Stimulated activated CD4-positive, alpha-beta T cell treated with anti-CD3 and anti-CD28 coated beads, Interleukin-2, amount 100 ng/mL, for 4 hours (primary cell): ENCODE data around the gene HPCAL1.

ENCODE experiments used
- DNase-seq: peaks from one replicate; pipeline ENCODE4 v3.0.0-alpha.2; 2020; ENCODE audit warnings: low read depth

The HPCAL1 gene

DNA sequence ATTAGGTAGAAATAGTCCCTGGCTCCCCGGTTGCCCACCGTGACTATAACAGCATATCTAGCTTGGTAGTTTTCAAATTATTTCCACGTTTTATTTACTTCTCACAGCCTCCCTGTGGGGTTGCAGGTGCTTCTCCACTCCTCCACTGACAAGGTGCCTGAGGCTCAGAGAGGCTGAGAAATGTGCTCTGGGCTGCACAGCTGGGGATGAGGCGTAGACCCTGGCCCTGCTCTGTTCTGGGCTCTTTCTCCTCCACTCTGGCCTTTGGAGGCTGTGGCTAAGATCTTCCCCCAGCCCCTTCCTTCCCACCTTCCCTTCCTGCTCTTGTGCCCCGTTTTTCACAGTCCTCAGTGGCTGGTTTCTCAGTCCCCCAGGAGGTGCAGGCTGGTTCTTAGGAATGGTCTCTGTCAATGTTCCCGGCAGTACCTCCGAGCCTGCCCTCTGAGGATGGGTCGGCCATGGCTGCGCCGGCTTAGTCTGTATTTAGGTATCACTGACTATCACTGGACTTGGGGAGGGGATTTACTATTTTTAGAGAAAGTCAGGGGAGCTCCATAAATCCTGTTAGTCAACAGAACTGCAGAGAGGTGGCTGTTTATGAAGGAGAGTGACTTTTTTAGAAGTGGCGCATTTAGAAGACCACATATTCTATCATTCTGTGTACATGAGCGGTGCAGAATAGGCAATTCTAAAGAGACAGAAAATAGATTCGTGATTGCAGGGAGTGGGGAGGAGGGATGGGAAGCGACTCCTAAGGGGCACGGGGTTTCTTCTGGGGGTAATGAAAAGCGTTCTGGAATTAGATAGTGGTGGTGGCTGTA lies 35.0 kb downstream of the HPCAL1 start:
- no peak for DNase-seq

DNA sequence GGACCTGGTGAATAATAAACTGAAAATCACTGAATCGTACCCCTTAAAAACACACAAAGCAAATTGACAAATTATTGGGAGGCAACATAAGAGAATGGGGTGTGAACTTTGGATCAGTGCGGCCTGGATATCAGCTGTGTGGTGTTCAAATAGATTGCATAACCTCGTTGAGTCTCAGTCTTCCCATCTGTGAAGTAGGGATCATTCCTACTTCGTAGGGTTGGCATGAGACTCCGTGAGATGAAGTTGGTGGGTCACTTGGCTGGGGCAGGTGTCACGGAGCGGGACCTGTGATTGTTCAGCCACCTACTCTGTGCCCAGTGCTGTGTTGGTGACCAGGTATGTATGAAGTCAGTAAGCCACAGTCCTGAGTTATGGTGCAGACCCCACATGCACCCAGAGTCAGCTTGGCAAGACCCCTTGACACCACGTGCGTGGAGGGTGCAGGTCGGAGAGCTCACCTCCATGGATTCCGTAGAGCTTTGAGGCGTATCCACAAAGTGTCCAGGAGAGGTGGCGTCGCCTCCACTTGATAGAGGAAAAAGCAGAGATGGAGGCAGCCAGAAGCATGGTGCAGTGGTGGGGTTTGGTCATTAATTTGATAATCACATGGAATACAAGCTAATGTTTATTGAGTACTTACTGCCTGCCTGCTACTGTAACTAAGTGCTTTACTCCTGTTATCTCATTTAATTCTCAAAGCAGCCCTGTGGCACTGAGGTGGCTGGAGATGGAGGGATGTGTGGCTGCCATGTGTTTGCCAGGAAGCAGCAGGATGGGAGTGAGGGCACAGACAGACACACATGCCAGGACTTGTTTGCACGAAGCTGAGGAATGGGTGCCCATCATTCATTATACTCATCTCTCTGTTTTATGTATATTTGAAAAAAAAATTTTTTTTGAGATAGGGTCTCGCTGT lies 35.8 kb downstream of the HPCAL1 start:
- no peak for DNase-seq

GRCh38 chr2:10339647-10340592 lies 37.2 kb downstream of the HPCAL1 start:
- DNase-seq = no peak

- no peak for DNase-seq
Measured at GRCh38 chr2:10340593-10340975, 37.9 kb downstream of the HPCAL1 start.

- no peak for DNase-seq
Measured at GRCh38 chr2:10341193-10341592, 38.5 kb downstream of the HPCAL1 start.

GRCh38 chr2:10342245-10342951 lies 39.7 kb downstream of the HPCAL1 start:
- DNase-seq = no peak

GRCh38 chr2:10343191-10343590 lies 40.5 kb downstream of the HPCAL1 start:
- DNase-seq = no peak

DNA sequence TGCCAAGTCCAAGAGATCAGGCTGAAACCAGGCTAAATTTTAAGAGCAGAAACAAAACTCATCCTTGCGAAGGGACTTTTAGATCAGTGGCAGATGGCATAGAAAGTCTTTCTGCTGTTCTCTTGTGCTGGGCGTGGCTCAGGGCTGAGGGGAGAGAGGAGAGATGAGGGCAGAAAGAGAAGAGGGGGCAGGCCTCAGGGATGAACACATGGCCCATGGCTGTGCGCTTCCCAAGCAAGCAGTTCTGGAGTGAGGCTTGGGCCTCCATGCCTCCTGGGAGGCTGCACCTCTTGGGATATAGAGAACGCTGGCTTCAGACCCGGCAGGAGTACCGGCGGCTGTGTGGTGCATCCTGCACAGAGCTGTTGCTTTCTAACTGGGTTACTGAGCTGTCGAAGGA lies 41.0 kb downstream of the HPCAL1 start:
- no peak for DNase-seq

DNA sequence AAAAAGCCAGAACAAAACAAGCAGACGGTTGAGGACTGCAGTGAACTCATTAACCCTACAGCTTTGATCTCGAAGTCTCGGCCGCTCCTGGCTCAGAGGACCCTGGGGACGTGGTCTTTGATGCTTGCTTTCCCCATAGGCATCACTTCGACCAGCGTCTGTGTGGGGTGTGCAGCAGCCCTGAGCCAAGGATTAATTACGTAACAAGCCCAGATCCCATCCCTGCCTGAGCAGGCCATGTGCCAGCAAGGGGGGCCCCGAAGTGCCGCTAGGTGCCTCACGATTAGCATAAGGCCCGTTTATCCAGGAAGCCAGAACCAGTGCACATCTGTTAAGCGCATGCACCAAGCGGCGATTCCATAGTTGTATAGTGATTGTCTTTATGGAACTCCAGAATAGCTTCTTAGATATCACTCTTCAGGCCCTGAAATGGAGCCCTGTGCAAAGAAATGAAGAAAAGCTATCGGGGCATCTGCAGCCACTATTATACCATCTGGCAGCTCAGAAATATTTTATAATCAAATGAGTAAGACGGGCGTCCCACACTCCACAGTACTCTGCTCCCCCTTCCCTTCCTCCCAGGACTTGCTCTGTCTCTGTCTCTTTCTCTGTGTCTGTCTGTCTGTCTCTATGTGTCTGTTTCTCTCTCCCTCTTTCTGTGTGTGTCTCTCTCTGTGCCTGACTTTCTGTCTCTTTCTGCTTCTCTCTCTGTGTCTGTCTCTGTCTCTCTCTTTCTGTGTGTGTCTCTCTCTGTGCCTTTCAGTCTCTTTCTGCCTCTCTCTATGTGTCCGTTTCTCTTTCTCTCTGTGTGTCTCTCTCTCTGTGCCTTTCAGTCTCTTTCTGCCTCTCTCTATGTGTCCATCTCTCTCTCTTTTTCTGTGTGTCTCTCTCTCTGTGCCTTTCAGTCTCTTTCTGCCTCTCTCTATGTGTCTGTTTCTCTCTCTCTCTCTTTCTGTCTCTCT lies 41.7 kb downstream of the HPCAL1 start:
- DNase-seq = no peak

- no peak for DNase-seq
Measured at GRCh38 chr2:10345126-10345525, 42.4 kb downstream of the HPCAL1 start.

DNA sequence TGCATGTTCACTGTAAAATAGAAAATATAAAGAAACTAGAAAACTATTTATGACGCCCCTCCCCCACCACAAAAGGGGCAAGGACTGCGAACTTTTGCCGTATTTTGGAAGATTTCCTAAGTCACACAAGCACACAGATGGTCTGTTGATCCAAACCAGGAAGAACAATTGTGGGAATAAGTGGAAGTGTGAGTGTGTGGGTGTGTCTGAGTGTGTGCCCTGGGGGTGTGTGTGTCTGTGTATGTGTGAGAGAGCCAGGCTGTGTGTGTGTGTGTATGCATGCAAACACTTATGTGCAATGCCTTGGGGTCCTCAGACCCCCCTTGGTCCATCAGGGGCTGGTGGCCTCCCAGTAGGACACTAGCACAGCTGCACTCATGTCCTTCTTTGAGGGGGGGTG lies 43.1 kb downstream of the HPCAL1 start:
- no peak for DNase-seq

DNA sequence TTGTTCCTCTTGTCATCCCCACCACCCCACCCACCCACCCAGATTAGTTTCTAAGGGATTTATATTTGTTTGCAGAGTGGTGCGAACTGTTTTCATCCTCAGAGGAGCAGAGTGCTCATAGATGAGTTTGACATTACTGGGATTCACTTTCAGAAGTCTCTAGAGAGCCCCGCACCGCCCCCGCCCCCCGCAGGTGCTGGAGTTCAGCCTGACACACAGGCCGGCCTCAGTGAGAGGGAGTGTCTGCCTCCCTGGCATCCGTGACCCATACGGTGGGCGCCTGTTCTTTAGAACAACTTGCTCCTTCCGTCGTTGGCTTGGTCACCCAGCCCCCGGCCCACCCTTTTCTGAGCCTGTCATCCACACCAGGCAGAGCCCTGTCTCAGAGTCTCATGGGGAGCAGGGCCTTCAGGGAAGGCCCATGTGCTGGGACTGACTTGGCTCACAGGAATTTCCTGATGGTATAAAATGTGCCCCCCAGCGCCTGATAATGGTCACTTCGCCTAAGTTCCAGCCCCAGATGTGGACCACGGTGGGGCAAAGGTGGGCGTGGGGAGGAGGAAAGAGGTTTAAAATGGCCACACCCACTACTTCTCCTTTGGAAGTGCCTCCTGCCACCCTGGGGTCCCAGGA lies 44.3 kb downstream of the HPCAL1 start:
- no peak for DNase-seq

- DNase-seq = no peak
Measured at GRCh38 chr2:10347562-10347948, 44.9 kb downstream of the HPCAL1 start.

- no peak for DNase-seq
Measured at GRCh38 chr2:10348891-10349290, 46.2 kb downstream of the HPCAL1 start.

GRCh38 chr2:10350761-10351160 lies 48.1 kb downstream of the HPCAL1 start:
- no peak for DNase-seq

- DNase-seq = no peak
Measured at GRCh38 chr2:10352361-10352760, 49.7 kb downstream of the HPCAL1 start.

- DNase-seq = no peak
Measured at GRCh38 chr2:10352972-10353371, 50.3 kb downstream of the HPCAL1 start.

GRCh38 chr2:10353931-10354330 lies 51.2 kb downstream of the HPCAL1 start:
- no peak for DNase-seq

DNA sequence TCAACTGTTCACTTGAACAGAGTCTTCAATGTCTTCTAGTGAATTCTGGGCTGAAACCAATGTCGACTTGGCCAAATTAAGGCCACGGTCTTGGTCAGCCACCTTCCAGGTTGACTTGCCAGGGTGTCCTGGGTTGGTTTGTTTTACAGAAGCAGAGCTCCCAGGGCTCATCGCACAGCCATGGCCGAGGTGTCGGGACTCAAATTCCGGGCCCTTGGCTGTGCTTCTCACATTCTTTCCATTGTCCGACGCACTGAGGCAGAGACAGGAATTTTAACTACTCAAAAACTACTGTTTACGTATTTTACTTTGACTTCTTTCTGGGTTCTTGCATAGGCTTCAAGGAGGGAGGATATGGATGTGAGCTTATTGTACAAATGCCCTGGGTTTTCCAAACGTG lies 51.7 kb downstream of the HPCAL1 start:
- DNase-seq = no peak
